BE2C (cell line): ENCODE results near the gene MAGEH1.
"Not testable (repeated sequence)": the region's sequence is repeated elsewhere in the genome, so short reads cannot be mapped to it uniquely, and the experiment has no call there.

Experiments used
- DNase-seq: peaks from one replicate; pipeline ENCODE4 v3.0.0-alpha.2; 2020
- H3K27me3 ChIP-seq: fragments of 250-450 bp; sonication (Bioruptor Pico); 2 replicates; pipeline ENCODE4 v1.5.1; 2020; ENCODE audit warnings: mild to moderate bottlenecking
- H3K36me3 ChIP-seq: fragments of 250-450 bp; sonication (Bioruptor Pico); 2 replicates; pipeline ENCODE4 v1.5.1; 2020; ENCODE audit warnings: mild to moderate bottlenecking
- H3K4me1 ChIP-seq: fragments of 250-450 bp; sonication (Bioruptor Pico); 2 replicates; pipeline ENCODE4 v1.5.1; 2020
- H3K4me3 ChIP-seq: 2 replicates; pipeline ENCODE4 v1.5.1; 2011; ENCODE audit warnings: low read depth, low read length
- H3K9me3 ChIP-seq: fragments of 250-450 bp; sonication (Bioruptor Pico); 2 replicates; pipeline ENCODE4 v1.5.1; 2020
- TF ChIP-seq, protein P1 (sequence below): IDR thresholded peaks from 2 replicates; pipeline ENCODE4 v1.5.1; 2012; ENCODE audit warnings: mild to moderate bottlenecking, low read depth, low read length

The MAGEH1 gene

GRCh38 chrX:55452833-55453124 is 852 bp downstream of the MAGEH1 start:
- Histone ChIP-seq H3K9me3 (no peaks in the 10 kb centered on the region), H3K4me3 (peak overlapping the region; percentile 83), H3K36me3 (no peaks in the 10 kb centered on the region), H3K27me3 (no peaks in the 10 kb centered on the region), H3K4me1 (no peaks in the 10 kb centered on the region)
- TF ChIP-seq, protein P1, sequence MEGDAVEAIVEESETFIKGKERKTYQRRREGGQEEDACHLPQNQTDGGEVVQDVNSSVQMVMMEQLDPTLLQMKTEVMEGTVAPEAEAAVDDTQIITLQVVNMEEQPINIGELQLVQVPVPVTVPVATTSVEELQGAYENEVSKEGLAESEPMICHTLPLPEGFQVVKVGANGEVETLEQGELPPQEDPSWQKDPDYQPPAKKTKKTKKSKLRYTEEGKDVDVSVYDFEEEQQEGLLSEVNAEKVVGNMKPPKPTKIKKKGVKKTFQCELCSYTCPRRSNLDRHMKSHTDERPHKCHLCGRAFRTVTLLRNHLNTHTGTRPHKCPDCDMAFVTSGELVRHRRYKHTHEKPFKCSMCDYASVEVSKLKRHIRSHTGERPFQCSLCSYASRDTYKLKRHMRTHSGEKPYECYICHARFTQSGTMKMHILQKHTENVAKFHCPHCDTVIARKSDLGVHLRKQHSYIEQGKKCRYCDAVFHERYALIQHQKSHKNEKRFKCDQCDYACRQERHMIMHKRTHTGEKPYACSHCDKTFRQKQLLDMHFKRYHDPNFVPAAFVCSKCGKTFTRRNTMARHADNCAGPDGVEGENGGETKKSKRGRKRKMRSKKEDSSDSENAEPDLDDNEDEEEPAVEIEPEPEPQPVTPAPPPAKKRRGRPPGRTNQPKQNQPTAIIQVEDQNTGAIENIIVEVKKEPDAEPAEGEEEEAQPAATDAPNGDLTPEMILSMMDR: no peak
- no peak for DNase-seq

DNA sequence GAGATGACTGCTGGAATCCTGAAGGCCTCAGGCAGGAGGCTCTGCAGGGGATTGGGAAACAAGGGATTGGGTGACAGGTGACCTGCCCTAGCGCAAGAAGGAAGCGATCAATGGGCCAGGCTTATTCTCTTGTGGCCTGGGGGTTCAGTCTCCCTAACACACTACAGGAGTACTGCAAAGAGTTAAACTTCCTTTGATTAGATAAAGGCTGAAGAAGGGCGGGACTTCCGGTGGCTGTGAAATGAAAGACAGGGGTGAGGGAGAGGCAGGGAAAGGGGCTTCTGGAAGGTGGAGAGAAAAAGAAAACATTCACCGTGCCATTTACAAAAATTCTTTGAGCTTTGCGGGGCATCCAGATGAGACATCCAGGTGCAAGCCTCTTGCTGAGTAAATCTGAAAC is 3.8 kb downstream of the MAGEH1 start:
- not testable (repeated sequence) for H3K9me3 ChIP-seq, H3K4me3 ChIP-seq, H3K4me1 ChIP-seq, H3K36me3 ChIP-seq, H3K27me3 ChIP-seq, DNase-seq

DNA sequence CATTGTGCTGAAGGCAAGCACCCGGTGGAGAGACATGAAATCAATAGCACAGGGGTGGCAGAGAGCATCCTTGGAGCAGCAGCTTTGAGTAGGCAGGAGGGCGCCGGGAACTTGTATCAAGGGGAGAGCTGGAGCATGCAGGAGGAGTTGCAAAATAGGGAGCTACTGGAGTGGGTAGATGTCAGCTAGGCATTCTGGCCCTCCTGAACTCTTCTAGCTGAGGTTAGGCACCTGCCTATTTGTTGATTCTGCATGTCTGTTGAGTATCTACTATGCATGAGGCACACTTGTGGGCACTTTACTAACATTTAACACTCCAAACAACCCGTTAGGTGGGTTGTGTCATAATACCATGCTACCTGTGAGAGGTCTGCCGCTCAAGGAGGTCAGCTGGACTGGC is 7.5 kb downstream of the MAGEH1 start:
- H3K36me3 ChIP-seq, DNase-seq, H3K27me3 ChIP-seq, H3K9me3 ChIP-seq, H3K4me1 ChIP-seq, H3K4me3 ChIP-seq: not testable (repeated sequence)

GRCh38 chrX:55459926-55460325 is 8.0 kb downstream of the MAGEH1 start:
- not testable (repeated sequence) for H3K36me3 ChIP-seq, DNase-seq, H3K4me1 ChIP-seq, H3K9me3 ChIP-seq, H3K4me3 ChIP-seq, H3K27me3 ChIP-seq

DNA sequence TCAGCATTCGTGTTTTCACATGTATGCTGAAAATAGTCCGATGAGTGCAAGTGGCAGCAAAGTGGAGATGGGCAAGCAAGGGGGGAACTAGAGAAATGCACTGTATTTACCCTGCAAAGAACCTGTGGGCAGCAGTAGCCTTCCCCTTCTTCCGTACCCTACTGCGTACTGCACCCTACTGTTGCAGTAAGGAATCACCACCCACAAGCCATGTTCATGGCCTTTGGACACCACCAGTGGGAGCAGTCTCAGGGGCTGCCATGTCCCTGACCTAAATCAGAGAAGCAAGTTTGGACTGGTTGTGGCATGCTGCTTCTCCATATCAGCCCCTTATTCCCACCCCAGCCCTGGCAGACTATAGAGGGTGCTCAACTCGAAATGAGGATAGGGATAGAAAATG is 12.1 kb downstream of the MAGEH1 start:
- not testable (repeated sequence) for H3K27me3 ChIP-seq, H3K9me3 ChIP-seq, H3K4me1 ChIP-seq, H3K4me3 ChIP-seq, DNase-seq, H3K36me3 ChIP-seq

- not testable (repeated sequence) for H3K9me3 ChIP-seq, H3K27me3 ChIP-seq, H3K36me3 ChIP-seq, H3K4me1 ChIP-seq, H3K4me3 ChIP-seq, DNase-seq
These were observed 13.2 kb downstream of the MAGEH1 start for GRCh38 chrX:55465108-55465507.

DNA sequence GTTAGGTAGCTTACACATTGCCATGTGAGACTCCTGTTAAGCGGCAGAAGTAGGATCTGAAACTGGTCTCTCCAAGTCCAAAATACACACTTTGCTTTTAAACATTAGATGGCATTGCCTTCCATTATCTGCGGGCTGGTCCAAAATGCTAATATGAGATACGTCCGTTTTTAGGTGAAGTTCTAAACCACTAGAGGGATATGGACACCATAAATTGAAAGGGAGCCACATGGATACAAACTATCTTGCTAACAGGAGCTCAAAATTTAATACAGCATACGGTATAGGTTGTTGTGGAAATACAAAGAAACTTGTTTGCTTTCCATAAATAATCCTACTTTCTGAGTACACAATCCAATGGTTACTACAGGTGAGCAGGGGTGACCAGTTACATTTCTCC is 13.9 kb downstream of the MAGEH1 start:
- H3K27me3 ChIP-seq, H3K4me3 ChIP-seq, H3K9me3 ChIP-seq, H3K36me3 ChIP-seq, H3K4me1 ChIP-seq, DNase-seq: not testable (repeated sequence)

DNA sequence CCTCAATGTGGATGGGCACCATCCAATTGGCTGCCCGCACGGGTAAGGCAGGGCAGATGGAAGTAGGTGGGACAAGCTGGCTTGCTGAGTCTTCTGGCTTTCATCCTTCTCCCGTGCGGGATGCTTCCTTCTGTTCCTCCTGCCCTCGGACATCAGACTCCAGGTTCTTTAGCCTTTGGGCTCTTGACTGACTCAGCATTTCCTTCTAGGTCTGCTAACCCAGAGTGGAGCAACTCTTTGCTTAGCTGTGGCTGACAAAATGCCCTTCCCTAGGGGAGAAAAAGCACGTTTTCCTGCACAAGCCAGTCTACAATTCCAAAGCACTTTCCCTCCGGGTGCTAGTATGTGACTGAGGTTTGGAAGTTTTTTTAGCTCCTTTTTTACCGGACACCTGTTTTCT is 28.0 kb downstream of the MAGEH1 start:
- not testable (repeated sequence) for H3K9me3 ChIP-seq, H3K27me3 ChIP-seq, DNase-seq, H3K36me3 ChIP-seq, H3K4me3 ChIP-seq, H3K4me1 ChIP-seq

- H3K9me3 ChIP-seq: no peaks in the 10 kb centered on the region
- H3K27me3 ChIP-seq: no peaks in the 10 kb centered on the region
- no peaks in the 10 kb centered on the region for H3K4me1 ChIP-seq
These were observed 28.6 kb downstream of the MAGEH1 start for GRCh38 chrX:55480390-55481062.

DNA sequence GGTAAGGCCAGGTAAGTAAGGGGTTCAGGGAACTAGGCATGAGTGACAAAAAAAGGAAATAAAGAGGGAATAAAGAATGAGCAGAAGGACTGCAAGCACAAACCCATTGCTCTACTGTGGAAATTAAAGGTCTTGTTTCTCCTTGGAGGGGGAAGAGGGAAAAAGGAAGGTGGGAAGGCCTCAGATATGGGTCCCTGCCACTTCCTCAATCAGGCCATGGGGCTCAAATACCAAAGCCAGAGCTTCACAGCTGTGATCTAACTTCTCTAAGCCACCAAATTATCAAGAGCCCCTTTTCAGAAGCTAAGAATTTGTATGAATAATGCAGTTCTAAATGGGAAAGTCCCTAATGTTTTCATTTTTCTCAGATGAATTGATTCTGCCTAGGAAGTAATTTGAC is 33.0 kb downstream of the MAGEH1 start:
- H3K27me3 ChIP-seq: no peaks in the 10 kb centered on the region
- H3K36me3 ChIP-seq: no peaks in the 10 kb centered on the region
- no peak for DNase-seq
- TF ChIP-seq, protein P1: no peak
- no peaks in the 10 kb centered on the region for H3K4me1 ChIP-seq
- H3K9me3 ChIP-seq: no peaks in the 10 kb centered on the region
- H3K4me3 ChIP-seq: no peak overlapping the region

More at GRCh38 chrX:55480390-55481062, 28.6 kb downstream of the MAGEH1 start:
- Histone ChIP-seq H3K4me3 (no peak overlapping the region), H3K36me3 (no peaks in the 10 kb centered on the region)
- no peak for DNase-seq
- TF ChIP-seq, protein P1: no peak
